ENCODE measurements around the gene PCF11. TPM values are rescaled to one million over a fixed set of nuclear protein-coding genes. Genes with fewer than 3 reads are reported as not detected.

The PCF11 gene
- total RNA-seq, 1 donor from 2014 or later = 46.7 TPM

Other genes starting within 250 kb of the PCF11 start
- 13.6 TPM for gene RAB30, start 85.2 kb upstream of the PCF11 start, total RNA-seq
- gene ANKRD42, start 36.6 kb downstream of the PCF11 start, total RNA-seq = 24.5 TPM
- 31.9 TPM for gene CCDC90B, start 129.2 kb downstream of the PCF11 start, total RNA-seq

All from mucosa of gallbladder (tissue), 1 donor.